Measurements from ENCODE around the gene FKBP1B.

FKBP1B gene

GRCh38 chr2:24046930-24047702, 2.4 kb upstream of the FKBP1B start, which contains the start of gene WDCP:
WDCP (minus strand) TSS chr2:24047391; CDS start chr2:24039494, 7,897 bp downstream.
- no peak for TF ChIP-seq CTCF (IDR thresholded peaks at IDR 0.05; ENCODE audit: extremely low read depth, missing control alignments)

GRCh38 chr2:24047703-24048033, 1.9 kb upstream of the FKBP1B start:
- TF ChIP-seq CTCF (IDR thresholded peaks at IDR 0.05; ENCODE audit: extremely low read depth, missing control alignments): no peak
- DNase-seq (ENCODE audit: low spot score): no peak

More at GRCh38 chr2:24046930-24047702, 2.4 kb upstream of the FKBP1B start, which contains the start of gene WDCP:
- peak; percentile 93 for DNase-seq (ENCODE audit: low spot score)

GRCh38 chr2:24048769-24049484, 614 bp upstream of the FKBP1B start:
- TF ChIP-seq CTCF (IDR thresholded peaks at IDR 0.05; ENCODE audit: extremely low read depth, missing control alignments): no peak
- no peak for DNase-seq (ENCODE audit: low spot score)

GRCh38 chr2:24050041-24050979, 769 bp downstream of the FKBP1B start:
- no peak for DNase-seq (ENCODE audit: low spot score)
- TF ChIP-seq CTCF (IDR thresholded peaks at IDR 0.05; ENCODE audit: extremely low read depth, missing control alignments): no peak

GRCh38 chr2:24051833-24052232, 2.3 kb downstream of the FKBP1B start:
- no peak for DNase-seq (ENCODE audit: low spot score)
- TF ChIP-seq CTCF (IDR thresholded peaks at IDR 0.05; ENCODE audit: extremely low read depth, missing control alignments): no peak

GRCh38 chr2:24052951-24053350, 3.4 kb downstream of the FKBP1B start:
- no peak for TF ChIP-seq CTCF (IDR thresholded peaks at IDR 0.05; ENCODE audit: extremely low read depth, missing control alignments)
- no peak for DNase-seq (ENCODE audit: low spot score)

Measured in GM20000 (cell line).